Measurements from ENCODE around the gene UMAD1.

The UMAD1 gene

GRCh38 chr7:7850150-7850549 lies 209.6 kb downstream of the UMAD1 start:
- no peak for DNase-seq

GRCh38 chr7:7851381-7851780 lies 210.8 kb downstream of the UMAD1 start:
- DNase-seq: no peak

- DNase-seq: no peak
Observed at GRCh38 chr7:7851991-7852390, 211.4 kb downstream of the UMAD1 start.

- no peak for DNase-seq
Observed at GRCh38 chr7:7857143-7857583, 216.6 kb downstream of the UMAD1 start.

GRCh38 chr7:7858559-7858958 lies 218.0 kb downstream of the UMAD1 start:
- no peak for DNase-seq

- no peak for DNase-seq
Observed at GRCh38 chr7:7859411-7859810, 218.9 kb downstream of the UMAD1 start.

- DNase-seq: no peak
Observed at GRCh38 chr7:7861211-7861633, 220.7 kb downstream of the UMAD1 start.

- DNase-seq: no peak
Observed at GRCh38 chr7:7862393-7862792, 221.8 kb downstream of the UMAD1 start.

- DNase-seq: no peak
Observed at GRCh38 chr7:7867846-7868571, 227.5 kb downstream of the UMAD1 start.

- DNase-seq: no peak
Observed at GRCh38 chr7:7868572-7868899, 228.0 kb downstream of the UMAD1 start.

GRCh38 chr7:7869036-7869435 lies 228.5 kb downstream of the UMAD1 start:
- no peak for DNase-seq

GRCh38 chr7:7869651-7870050 lies 229.1 kb downstream of the UMAD1 start:
- DNase-seq: no peak

- DNase-seq: no peak
Observed at GRCh38 chr7:7870555-7870954, 230.0 kb downstream of the UMAD1 start.

- DNase-seq: no peak
Observed at GRCh38 chr7:7876419-7876818, 235.9 kb downstream of the UMAD1 start.

- no peak for DNase-seq
Observed at GRCh38 chr7:7881581-7881980, 241.0 kb downstream of the UMAD1 start.

GRCh38 chr7:7882888-7883287 lies 242.3 kb downstream of the UMAD1 start:
- no peak for DNase-seq

- DNase-seq: no peak
Observed at GRCh38 chr7:7883394-7883793, 242.8 kb downstream of the UMAD1 start.

- no peak for DNase-seq
Observed at GRCh38 chr7:7884855-7885254, 244.3 kb downstream of the UMAD1 start.

GRCh38 chr7:7889791-7890568 lies 249.4 kb downstream of the UMAD1 start:
- no peak for DNase-seq

GRCh38 chr7:7895004-7895650 lies 254.6 kb downstream of the UMAD1 start:
- no peak for DNase-seq

- DNase-seq: no peak
Observed at GRCh38 chr7:7895754-7896153, 255.2 kb downstream of the UMAD1 start.

GRCh38 chr7:7897509-7897908 lies 257.0 kb downstream of the UMAD1 start:
- no peak for DNase-seq

GRCh38 chr7:7897949-7898515 lies 257.5 kb downstream of the UMAD1 start:
- DNase-seq: no peak

- DNase-seq: no peak
Observed at GRCh38 chr7:7902845-7903244, 262.3 kb downstream of the UMAD1 start.

Measured in T-helper 9 cell (primary cell).